ENCODE data around the gene PSMC1.

Gene PSMC1

DNA sequence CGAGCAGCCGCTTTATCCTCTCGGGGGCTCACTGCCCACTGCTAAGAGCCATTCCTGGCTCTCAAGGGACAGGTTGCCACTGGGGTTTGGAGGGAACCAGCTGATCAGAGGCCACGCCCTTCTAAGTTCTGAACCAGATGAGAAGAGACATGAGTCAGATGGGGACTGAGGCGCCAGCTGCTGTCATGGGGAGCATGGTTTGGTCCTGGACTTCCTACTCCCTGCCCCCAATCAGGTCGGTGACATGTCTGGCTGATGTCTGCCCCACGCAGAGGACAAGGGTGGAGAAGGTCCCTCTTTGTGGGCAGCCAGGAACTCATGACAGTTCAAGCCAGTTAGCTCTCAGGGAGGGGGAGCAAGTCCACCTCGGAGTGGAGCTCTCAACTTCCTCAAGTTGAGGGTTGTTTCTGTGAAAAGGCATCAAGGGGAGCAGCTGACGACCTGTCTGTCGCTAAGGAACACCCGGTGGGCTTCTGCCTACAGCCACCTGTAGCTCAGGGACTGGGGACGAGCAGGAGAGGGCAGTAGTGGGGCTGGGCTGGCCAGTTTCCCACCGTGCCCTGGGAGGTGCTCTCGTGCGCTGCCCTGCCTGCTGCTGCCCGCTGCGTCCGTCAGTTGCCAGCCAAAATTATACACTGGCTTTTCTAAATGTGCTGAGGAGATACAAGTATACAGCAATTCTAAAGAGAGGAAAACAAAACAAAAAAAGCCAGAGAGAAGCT lies 20.5 kb downstream of the PSMC1 start:
- H3F3A ChIP-seq (ENCODE audit: insufficient read depth): no peaks in the 10 kb centered on the region
- no peak overlapping the region for H3K27ac ChIP-seq (ENCODE audit: low read depth, low read length)
- H3K36me3 ChIP-seq (ENCODE audit: low read length): peaks cover 5% of the 10 kb centered on the region; the same call in 1 of the 2 replicates

GRCh38 chr14:90277581-90278198 lies 21.3 kb downstream of the PSMC1 start:
- H3K9me2 ChIP-seq (replicated peaks; ENCODE audit: insufficient read depth, low read length): no peaks in the 10 kb centered on the region
- no peak overlapping the region for H3K4me2 ChIP-seq (ENCODE audit: low read depth, low read length, poor library complexity, severe bottlenecking)
- H3K27ac ChIP-seq (ENCODE audit: low read depth, low read length): no peak overlapping the region
- H2AFZ ChIP-seq (ENCODE audit: low read depth, low read length, severe bottlenecking): no peak overlapping the region
- H3K9me3 ChIP-seq (ENCODE audit: insufficient read depth, low read length): no peaks in the 10 kb centered on the region
- H3K36me3 ChIP-seq (ENCODE audit: low read length): peaks cover 2% of the 10 kb centered on the region; the same call in 1 of the 2 replicates
- H3K4me3 ChIP-seq (ENCODE audit: insufficient read depth, low read length, poor library complexity, severe bottlenecking): no peak overlapping the region
- no peak overlapping the region for H3K9ac ChIP-seq (ENCODE audit: low read length)
- no peaks in the 10 kb centered on the region for H3F3A ChIP-seq (ENCODE audit: insufficient read depth)
- no peaks in the 10 kb centered on the region for H4K20me1 ChIP-seq (ENCODE audit: low read depth, low read length)
- no peaks in the 10 kb centered on the region for H3K27me3 ChIP-seq (ENCODE audit: low read length)
- TF ChIP-seq EZH2phosphoT487 (conservative IDR thresholded peaks at IDR 0.05; ENCODE audit: low read length) (no peak), CTCF (IDR thresholded peaks at IDR 0.05; ENCODE audit: insufficient read depth, low read length, poor library complexity, severe bottlenecking) (no peak)
- H3K79me2 ChIP-seq (ENCODE audit: insufficient read depth, low read length): no peaks in the 10 kb centered on the region

More for the DNA sequence above, 20.5 kb downstream of the PSMC1 start:
- Histone ChIP-seq H3K4me3 (ENCODE audit: insufficient read depth, low read length, poor library complexity, severe bottlenecking) (no peak overlapping the region), H3K27me3 (ENCODE audit: low read length) (no peaks in the 10 kb centered on the region), H3K9ac (ENCODE audit: low read length) (no peak overlapping the region), H3K4me2 (ENCODE audit: low read depth, low read length, poor library complexity, severe bottlenecking) (no peak overlapping the region), H2AFZ (ENCODE audit: low read depth, low read length, severe bottlenecking) (no peak overlapping the region), H3K79me2 (ENCODE audit: insufficient read depth, low read length) (no peaks in the 10 kb centered on the region), H3K9me3 (ENCODE audit: insufficient read depth, low read length) (no peaks in the 10 kb centered on the region), H4K20me1 (ENCODE audit: low read depth, low read length) (no peaks in the 10 kb centered on the region), H3K9me2 (replicated peaks; ENCODE audit: insufficient read depth, low read length) (no peaks in the 10 kb centered on the region)
- no peak for TF ChIP-seq EZH2phosphoT487 (conservative IDR thresholded peaks at IDR 0.05; ENCODE audit: low read length)
- TF ChIP-seq CTCF (IDR thresholded peaks at IDR 0.05; ENCODE audit: insufficient read depth, low read length, poor library complexity, severe bottlenecking): no peak

GRCh38 chr14:90278199-90279175 lies 22.1 kb downstream of the PSMC1 start:
- Histone ChIP-seq H2AFZ (ENCODE audit: low read depth, low read length, severe bottlenecking) (no peak overlapping the region), H3K4me3 (ENCODE audit: insufficient read depth, low read length, poor library complexity, severe bottlenecking) (no peak overlapping the region), H3K9me2 (replicated peaks; ENCODE audit: insufficient read depth, low read length) (no peaks in the 10 kb centered on the region), H3K27ac (ENCODE audit: low read depth, low read length) (no peak overlapping the region), H3K4me2 (ENCODE audit: low read depth, low read length, poor library complexity, severe bottlenecking) (no peak overlapping the region), H4K20me1 (ENCODE audit: low read depth, low read length) (no peaks in the 10 kb centered on the region), H3K36me3 (ENCODE audit: low read length) (no peaks in the 10 kb centered on the region), H3K79me2 (ENCODE audit: insufficient read depth, low read length) (no peaks in the 10 kb centered on the region), H3K27me3 (ENCODE audit: low read length) (no peaks in the 10 kb centered on the region), H3F3A (ENCODE audit: insufficient read depth) (no peaks in the 10 kb centered on the region), H3K9ac (ENCODE audit: low read length) (no peak overlapping the region), H3K9me3 (ENCODE audit: insufficient read depth, low read length) (no peaks in the 10 kb centered on the region)
- TF ChIP-seq EZH2phosphoT487 (conservative IDR thresholded peaks at IDR 0.05; ENCODE audit: low read length) (no peak), CTCF (IDR thresholded peaks at IDR 0.05; ENCODE audit: insufficient read depth, low read length, poor library complexity, severe bottlenecking) (no peak)
